ENCODE measurements around the gene ACOT8.
"Not testable (repeated sequence)": the region's sequence is repeated elsewhere in the genome, so short reads cannot be mapped to it uniquely, and the experiment has no call there.

ACOT8 gene

DNA sequence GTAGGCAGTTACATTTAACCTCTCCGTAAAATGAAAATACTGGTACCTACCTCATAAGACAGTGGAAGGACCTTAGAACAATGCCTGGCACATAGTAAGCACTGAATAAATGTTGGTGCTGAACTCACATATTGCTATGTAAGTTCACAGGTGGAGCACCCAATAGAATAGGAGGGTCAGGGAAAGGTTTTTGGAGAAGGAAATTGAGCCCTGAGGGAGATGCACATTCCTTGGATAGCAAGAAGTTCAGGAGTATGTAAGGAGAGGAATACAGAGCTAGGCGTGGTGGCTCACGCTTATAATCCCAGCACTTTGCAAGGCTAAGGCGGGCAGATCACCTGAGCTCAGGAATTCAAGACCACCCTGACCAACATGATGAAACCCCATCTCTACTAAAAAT, 37.7 kb downstream of the ACOT8 start:
- no peak for TF ChIP-seq POLR2A (IDR thresholded peaks at IDR 0.05; ENCODE audit: low read depth, low read length)
- no peak for DNase-seq (ENCODE audit: insufficient read length, low spot score)
- no peak for FAIRE-seq

DNA sequence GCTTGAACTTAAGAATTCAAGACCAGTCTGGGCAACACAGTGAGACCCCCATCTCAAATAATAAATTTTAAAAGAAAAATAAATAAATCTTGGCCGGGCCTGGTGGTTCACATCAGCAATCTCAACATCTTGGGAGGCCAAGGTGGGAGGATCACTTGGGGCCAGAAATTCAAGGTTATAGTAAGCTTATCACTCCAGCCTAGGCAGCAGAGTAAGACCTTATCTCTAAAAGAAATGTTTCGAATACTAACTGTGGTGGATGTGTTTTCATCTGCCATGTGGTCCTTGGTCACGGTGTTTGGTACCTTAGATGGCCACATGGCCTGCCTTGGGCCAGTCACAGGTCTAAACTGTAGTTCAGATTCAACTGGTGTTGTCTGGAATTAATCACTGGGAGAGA, 39.0 kb downstream of the ACOT8 start:
- DNase-seq (ENCODE audit: insufficient read length, low spot score) = no peak
- FAIRE-seq = no peak
- no peak for TF ChIP-seq POLR2A (IDR thresholded peaks at IDR 0.05; ENCODE audit: low read depth, low read length)

DNA sequence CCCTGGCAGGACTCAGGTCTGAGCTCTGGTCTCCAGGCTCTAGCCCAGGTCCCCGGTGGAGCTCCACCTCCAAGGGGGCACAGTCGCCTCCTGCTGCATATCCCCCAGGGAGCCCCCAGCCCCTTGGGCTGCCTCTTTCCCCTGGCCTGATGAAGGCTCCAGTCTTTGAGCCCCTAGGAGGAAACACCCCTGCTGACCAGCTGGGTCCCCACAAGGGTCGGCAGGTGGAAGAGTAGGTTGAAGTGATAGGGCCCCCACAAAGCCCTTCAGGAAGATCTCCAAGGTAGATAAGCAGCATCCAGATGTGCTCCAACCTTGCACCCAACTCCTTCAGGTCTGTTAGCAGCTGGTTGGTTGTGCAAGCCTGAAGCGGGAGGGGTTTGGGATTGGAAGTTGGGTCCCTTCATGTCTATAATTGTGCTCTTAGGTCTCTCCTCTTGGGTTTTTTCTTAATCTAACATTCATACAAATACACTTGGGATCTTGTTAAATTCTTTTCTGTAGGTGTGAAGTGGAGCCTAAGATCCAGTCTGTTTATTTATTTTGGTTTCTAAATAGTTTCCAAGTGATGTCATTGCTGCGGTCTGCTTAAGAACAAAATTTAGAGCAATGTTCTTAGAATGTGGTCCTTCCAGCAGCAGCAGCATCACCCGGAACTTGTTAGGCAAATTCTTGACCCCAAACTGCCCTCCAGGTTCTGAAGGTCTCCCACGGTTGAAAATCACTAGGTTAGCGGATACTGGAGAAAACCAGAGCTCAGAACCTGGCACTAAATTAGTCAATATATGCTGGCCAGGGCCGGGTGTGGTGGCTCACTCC, 39.6 kb downstream of the ACOT8 start:
- DNase-seq (ENCODE audit: insufficient read length, low spot score) = no peak
- no peak for TF ChIP-seq POLR2A (IDR thresholded peaks at IDR 0.05; ENCODE audit: low read depth, low read length)
- no peak for FAIRE-seq

DNA sequence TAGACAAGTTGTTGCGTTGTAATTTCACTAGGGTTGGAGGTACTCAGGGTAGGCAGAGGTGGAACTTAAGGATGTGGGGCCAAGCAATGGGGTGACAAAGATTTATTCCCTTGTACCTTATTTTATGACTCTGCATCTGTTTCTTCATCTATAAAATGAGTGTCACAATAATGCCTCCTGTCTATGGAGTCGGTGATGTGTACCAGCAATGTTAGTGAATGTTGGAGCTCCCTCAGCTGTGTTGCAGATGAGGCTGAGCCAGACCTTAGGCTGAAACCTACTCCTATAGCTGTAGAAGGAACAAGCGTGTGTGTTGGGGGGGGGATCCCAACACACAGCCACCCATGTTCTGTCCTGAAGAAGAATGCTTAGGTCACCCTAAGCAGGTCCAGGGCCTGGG, 40.2 kb downstream of the ACOT8 start:
- TF ChIP-seq POLR2A (IDR thresholded peaks at IDR 0.05; ENCODE audit: low read depth, low read length) = no peak
- DNase-seq (ENCODE audit: insufficient read length, low spot score) = no peak
- no peak for FAIRE-seq

DNA sequence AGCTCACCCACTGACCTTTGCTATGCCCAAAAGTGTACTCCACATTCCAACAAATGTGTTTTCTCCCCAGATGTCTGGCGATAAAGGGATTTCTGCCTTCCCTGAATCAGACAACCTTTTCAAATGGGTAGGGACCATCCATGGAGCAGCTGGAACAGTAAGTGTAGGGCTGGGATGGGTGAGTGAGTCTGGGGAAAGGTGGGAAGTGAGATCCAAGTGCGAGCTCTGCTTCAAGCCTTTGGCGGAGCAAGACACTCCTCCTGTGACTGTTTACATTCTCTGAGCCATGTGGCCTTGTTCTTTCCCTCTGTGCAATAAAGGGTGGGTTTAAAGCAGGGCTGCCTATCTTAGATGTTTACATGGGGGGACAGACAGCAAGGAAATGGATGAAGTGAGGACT, 42.9 kb downstream of the ACOT8 start:
- no peak for DNase-seq (ENCODE audit: insufficient read length, low spot score)
- FAIRE-seq = no peak
- no peak for TF ChIP-seq POLR2A (IDR thresholded peaks at IDR 0.05; ENCODE audit: low read depth, low read length)

DNA sequence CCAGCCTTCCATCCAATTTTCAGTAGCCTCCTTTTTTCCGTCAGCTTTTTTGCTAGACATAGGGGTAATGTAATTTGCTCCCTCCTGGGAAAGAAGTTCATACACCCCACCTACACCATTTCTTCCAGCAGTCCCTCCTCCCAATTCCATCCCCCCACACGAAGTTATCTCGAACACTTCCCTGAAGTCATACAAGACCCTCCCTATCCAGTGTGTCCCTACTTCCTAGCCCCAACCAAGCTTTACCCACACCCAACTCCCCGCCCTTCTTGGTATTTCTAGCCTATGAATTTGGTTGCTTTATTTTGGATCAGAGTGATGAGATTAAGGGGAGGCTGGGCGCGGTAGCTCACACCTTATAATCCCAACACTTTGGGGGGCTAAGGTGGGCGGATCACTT, 43.7 kb downstream of the ACOT8 start:
- DNase-seq (ENCODE audit: insufficient read length, low spot score) (no peak), FAIRE-seq (no peak)
- TF ChIP-seq POLR2A (IDR thresholded peaks at IDR 0.05; ENCODE audit: low read depth, low read length) = no peak

DNA sequence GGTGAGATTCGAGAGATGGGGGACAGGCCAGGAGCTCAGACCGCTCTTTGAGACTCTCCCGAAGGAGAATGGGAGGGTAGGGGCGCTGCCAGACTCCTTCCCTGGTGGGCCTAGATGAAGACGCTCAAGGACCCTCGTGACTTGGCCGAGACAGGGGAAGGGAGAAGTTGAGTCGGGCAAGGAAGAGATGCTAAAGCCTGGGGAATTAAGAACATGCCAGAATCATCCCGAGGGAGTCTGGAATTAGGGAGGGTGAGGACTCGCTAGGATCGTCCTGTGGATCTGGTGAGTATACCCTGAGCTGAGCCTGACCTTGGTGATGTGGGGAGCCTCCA, 44.2 kb downstream of the ACOT8 start:
- no peak for FAIRE-seq
- no peak for DNase-seq (ENCODE audit: insufficient read length, low spot score)
- TF ChIP-seq POLR2A (IDR thresholded peaks at IDR 0.05; ENCODE audit: low read depth, low read length) = no peak; the same call in 1 of the 2 replicates

DNA sequence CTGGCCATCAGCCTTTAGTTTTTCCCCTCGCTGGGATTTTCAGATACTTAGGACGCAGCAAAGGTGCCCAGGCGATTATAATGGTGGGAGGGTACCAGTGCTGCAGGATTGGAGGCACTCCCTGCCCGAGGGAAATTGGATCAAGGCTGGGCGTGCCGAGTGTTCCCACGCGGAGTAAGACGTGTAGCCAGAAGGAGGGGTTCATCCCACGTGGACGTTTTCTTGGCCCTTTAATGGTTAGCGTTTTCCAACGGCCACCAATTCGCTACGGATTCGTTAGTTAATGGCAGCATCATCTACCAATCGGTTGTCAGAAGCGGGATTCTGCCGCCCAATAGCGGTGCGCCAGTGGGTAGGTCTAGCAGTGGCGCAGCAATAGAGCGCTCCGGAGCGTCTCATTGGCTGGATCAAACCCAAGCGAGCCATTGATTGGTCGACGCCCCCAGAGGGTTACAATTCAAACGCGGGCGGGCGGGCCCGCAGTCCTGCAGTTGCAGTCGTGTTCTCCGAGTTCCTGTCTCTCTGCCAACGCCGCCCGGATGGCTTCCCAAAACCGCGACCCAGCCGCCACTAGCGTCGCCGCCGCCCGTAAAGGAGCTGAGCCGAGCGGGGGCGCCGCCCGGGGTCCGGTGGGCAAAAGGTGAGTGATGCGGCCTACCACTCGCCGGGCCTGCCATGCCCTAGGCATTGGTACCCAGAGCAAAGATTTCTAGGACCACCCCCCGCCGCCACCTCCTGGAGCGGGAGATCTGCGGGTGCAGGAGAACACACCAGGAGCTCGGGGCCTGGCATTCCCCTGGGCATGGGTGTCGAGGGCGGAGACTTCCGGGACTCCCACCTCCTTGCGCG, 44.8 kb downstream of the ACOT8 start, which contains the start of gene UBE2C:
Gene UBE2C (plus strand): TSS at position 488 of the 849 bp plus-strand sequence. CDS start 52 bp downstream, at position 540.
- peak; percentile 54 for TF ChIP-seq POLR2A (IDR thresholded peaks at IDR 0.05; ENCODE audit: low read depth, low read length)
- peak; percentile 82 for FAIRE-seq
- DNase-seq (ENCODE audit: insufficient read length, low spot score) = peak; percentile 93

DNA sequence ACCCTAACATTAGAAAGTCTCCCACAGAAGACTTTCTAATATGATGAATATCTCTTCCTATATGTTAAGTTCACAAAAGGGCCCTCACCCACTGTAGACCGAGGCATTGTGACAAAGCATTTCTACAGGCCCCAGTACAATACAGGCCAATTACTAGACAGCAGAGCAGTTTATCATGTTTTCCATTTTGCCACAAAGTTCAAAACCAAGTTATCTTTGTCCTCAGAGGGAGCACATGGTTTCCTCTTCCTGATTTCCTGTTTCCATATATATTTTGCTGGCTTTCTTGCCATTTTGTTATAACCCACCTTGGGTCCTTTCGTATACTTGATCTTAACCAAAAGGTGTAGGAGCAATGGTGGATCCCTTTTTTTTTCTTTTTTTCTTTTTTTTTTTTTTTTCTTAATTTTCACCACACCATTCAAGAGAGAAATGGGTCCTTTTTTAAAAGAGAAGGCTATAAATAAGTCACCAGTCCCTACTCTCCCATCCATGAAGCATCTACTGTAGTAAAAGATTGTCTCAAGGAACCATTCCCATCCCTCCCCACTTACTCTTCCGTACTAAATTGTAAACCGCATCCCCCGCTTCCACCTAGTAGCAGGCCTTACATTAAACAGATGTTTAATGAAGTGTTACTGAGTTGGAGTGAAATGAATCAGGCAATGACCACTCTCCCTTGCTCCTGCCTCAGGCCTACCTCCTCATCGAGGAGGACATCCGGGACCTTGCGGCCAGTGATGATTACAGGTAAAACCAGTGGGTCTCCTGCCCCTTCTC, 46.8 kb downstream of the ACOT8 start:
- DNase-seq (ENCODE audit: insufficient read length, low spot score) (no peak), FAIRE-seq (no peak)
- no peak for TF ChIP-seq POLR2A (IDR thresholded peaks at IDR 0.05; ENCODE audit: low read depth, low read length)

DNA sequence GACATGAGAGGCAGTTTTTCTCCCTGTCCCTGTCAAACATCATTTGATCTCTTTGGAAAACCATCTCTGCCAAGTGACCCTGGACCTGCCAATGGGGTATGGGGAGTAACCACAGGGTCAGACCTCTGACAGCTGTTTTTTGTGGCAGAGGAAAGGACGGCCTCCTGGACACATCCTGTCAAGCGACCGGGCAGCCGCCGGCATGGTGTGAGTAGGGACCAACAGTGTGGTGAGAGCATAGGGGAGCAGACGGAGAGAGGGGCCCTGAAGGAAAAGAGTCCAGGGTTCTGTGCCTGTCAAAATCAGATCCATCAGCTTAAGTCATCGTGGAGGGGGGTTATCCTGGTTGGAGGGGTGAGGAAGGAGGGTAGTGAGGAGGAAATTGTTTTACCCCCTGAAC, 55.3 kb downstream of the ACOT8 start:
- TF ChIP-seq POLR2A (IDR thresholded peaks at IDR 0.05; ENCODE audit: low read depth, low read length) = no peak
- DNase-seq (ENCODE audit: insufficient read length, low spot score) (no peak), FAIRE-seq (no peak)

DNA sequence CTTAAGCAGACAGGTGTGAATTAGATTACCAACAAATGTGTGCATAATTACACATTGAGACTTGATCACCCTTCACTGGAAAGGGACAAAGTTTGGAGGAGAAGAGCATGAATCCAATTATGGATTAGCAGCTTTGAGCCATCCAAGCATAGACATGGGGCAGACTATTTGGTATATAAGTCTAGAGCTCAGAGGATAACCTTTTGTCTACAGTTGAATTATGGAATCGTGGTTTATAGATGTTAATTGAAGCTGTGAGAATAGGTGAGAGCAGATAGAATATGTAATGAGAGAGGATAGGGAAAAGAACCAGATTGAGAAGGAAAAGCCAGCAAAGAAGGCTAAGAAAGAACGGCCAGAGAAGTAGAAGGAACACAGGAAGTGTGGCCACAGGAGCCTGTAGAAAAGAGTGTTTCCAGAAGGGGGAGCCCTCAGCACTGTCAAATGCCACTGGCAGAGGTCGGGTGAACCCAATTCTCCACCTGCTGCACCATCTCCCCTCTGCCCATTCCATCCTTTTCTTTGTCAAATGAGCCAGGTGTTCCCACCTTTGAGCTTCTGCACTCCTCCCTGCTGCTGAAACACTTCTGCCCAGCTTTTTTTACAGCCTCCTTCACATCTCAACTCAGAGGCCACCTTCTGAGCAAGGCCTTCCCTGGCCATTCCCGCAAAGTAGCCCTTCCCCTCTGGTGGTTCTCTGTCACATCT, 58.1 kb downstream of the ACOT8 start:
- DNase-seq (ENCODE audit: insufficient read length, low spot score) = no peak
- FAIRE-seq = no peak
- no peak for TF ChIP-seq POLR2A (IDR thresholded peaks at IDR 0.05; ENCODE audit: low read depth, low read length)

DNA sequence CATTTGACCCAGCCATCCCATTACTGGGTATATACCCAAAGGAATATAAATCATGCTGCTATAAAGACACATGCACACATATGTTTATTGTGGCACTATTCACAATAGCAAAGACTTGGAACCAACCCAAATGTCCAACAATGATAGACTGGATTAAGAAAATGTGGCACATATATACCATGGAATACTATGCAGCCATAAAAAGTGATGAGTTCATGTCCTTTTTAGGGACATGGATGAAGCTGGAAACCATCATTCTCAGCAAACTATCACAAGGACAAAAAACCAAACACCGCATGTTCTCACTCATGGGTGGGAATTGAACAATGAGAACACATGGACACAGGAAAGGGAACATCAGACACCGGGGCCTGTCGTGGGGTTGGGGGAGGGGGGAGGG, 59.2 kb downstream of the ACOT8 start:
- DNase-seq (ENCODE audit: insufficient read length, low spot score); FAIRE-seq: not testable (repeated sequence)

DNA sequence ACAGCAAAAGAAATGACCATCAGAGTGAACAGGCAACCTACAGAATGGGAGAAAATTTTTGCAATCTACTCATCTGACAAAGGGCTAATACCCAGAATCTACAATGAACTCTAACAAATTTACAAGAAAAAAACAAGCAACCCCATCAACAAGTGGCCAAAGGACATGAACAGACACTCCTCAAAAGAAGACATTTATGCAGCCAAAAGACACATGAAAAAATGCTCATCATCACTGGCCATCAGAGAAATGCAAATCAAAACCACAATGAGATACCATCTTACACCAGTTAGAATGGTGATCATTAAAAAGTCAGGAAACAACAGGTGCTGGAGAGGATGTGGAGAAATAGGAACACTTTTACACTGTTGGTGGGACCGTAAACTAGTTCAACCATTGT, 59.7 kb downstream of the ACOT8 start:
- not testable (repeated sequence) for DNase-seq (ENCODE audit: insufficient read length, low spot score); FAIRE-seq

Measured in H54 (cell line).